Esophagus muscularis mucosa (tissue), 4 donors: ENCODE data around the gene ELAC2. TPM values are rescaled to one million over a fixed set of nuclear protein-coding genes. Genes with fewer than 3 reads are reported as not detected.
A peak's percentile ranks its signal among the peaks of the same experiment; 100 is the strongest.

Experiments used
- DNase-seq: peaks from one replicate; pipeline ENCODE4 v3.0.0-alpha.2; 2017; ENCODE audit errors: extremely low spot score
- H3K27ac ChIP-seq, 4 donors: fragments of 200-600 bp; sonication (generic); replicated peaks in 1 of 4; 1 replicate in 3 of 4; 2 replicates in 1 of 4; pipeline ENCODE4 v1.5.1; 2016 to 2019; ENCODE audit warnings: mild to moderate bottlenecking in 1 of 4
- H3K27me3 ChIP-seq, 4 donors: fragments of 200-600 bp; sonication (generic); one replicate each; pipeline versions ENCODE4 v1.5.1 to v1.6.0; 2016 to 2019
- H3K36me3 ChIP-seq, 4 donors: fragments of 200-600 bp; sonication (generic); one replicate each; pipeline ENCODE4 v1.5.1; 2016 to 2019
- H3K4me1 ChIP-seq, 4 donors: fragments of 200-600 bp; sonication (generic); one replicate each; pipeline ENCODE4 v1.5.1; 2016 to 2019
- H3K4me3 ChIP-seq, 4 donors: fragments of 200-600 bp; sonication (generic); 1 replicate in 2 of 4; 2 replicates in 2 of 4; pipeline ENCODE4 v1.5.1; 2016 to 2019; ENCODE audit warnings: mild to moderate bottlenecking in 4 of 4, moderate library complexity in 1 of 4
- H3K9me3 ChIP-seq, 4 donors: fragments of 200-600 bp; sonication (generic); 1 replicate in 3 of 4; 2 replicates in 1 of 4; pipeline ENCODE4 v1.5.1; 2016 to 2019
- EP300 ChIP-seq: sonication (generic); formaldehyde crosslinking; IDR thresholded peaks from one replicate; pipeline ENCODE4 v1.6.1; 2017; ENCODE audit warnings: antibody characterized with exemption
- POLR2A ChIP-seq: fragments of 450-650 bp; IDR thresholded peaks from one replicate; pipeline ENCODE4 v1.6.1; 2017; ENCODE audit warnings: antibody characterized with exemption, moderate library complexity, mild to moderate bottlenecking, low read depth
- POLR2AphosphoS5 ChIP-seq, 2 donors: sonication (generic); formaldehyde crosslinking; IDR thresholded peaks; one replicate each; pipeline ENCODE4 v1.6.1; 2017; ENCODE audit warnings: antibody characterized with exemption in 2 of 2
- WGBS: methylation state at CpG from one replicate; pipeline ENCODE4 v1.1.5; 2018; 5-methylcytosine and 5-hydroxymethylcytosine counted together
- intact Hi-C: fragments of 100-400 bp; cut with DNase I; formaldehyde crosslinking; loops from one replicate; pipeline ENCODE4 v1.15.1; 2023
- total RNA-seq, 4 donors: library from RNA; depleted of rRNA; stranded (reverse); fragments of >200 nt; gene quantifications; one replicate each; pipeline versions ENCODE4 v1.1.0 to v1.2.1, GENCODE V29; 2016
- TF ChIP-seq, protein P1 (sequence below), 3 experiments: fragments of 200-600 bp in 2 of 3; fragments of 450-650 bp in 1 of 3; sonication (generic) in 2 of 3; IDR thresholded peaks; one replicate each; pipeline ENCODE4 v1.5.1; 2017 to 2019; ENCODE audit warnings: antibody characterized with exemption in 3 of 3, mild to moderate bottlenecking in 2 of 3, moderate library complexity in 1 of 3

Gene ELAC2
- total RNA-seq, 4 donors from 2014 or later = 55.5 to 94.7 (median 90.1) TPM

DNA sequence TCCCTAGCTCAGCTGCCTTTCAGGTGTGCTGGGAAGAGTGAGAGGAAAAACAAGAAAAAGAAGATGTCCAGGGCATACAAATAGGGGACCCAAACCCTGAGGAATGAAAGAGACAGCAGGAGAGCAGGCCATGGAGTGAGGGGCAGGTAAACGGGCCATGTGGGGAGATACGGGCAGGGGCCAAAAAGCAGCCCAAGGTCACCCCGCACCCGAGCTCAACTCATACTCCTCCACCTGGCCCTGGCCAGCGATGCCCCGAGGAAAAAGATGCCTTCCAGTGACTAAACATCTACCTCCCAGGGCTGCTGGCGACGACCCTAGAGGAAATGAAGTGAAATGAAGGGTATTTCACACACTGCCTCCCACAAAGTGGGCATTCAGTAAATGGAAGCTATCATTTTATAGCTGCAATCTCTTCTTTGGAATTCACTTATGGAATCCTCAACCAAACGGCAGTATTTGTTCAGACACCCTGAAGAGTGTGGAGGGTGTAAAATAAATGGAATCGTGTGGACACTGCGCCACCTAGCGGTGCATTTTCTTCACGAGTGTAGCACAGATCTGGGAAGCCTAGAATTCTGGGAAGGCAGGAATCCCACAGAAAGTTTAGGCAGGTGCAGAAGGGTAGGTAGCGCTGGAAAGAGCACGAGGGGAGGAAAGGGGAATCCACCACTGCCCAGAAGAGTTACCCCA is 14.9 kb downstream of the ELAC2 start:
- no peak overlapping the region for H3K27ac ChIP-seq
- peak; percentile 94 for DNase-seq
- no peak overlapping the region for H3K4me3 ChIP-seq
- H3K9me3 ChIP-seq = no peaks in the 10 kb centered on the region
- TF ChIP-seq EP300 (no peak), POLR2AphosphoS5 (IDR thresholded peaks at IDR 0.05) (peak in 1 of 2 donors; percentile 36), POLR2A (no peak)
- TF ChIP-seq, protein P1, sequence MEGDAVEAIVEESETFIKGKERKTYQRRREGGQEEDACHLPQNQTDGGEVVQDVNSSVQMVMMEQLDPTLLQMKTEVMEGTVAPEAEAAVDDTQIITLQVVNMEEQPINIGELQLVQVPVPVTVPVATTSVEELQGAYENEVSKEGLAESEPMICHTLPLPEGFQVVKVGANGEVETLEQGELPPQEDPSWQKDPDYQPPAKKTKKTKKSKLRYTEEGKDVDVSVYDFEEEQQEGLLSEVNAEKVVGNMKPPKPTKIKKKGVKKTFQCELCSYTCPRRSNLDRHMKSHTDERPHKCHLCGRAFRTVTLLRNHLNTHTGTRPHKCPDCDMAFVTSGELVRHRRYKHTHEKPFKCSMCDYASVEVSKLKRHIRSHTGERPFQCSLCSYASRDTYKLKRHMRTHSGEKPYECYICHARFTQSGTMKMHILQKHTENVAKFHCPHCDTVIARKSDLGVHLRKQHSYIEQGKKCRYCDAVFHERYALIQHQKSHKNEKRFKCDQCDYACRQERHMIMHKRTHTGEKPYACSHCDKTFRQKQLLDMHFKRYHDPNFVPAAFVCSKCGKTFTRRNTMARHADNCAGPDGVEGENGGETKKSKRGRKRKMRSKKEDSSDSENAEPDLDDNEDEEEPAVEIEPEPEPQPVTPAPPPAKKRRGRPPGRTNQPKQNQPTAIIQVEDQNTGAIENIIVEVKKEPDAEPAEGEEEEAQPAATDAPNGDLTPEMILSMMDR (IDR thresholded peaks at IDR 0.05) = peak; percentile 79 to 80 (median 80)
- peaks cover 48 to 100% (median 98%) of the 10 kb centered on the region in 4 donors for H3K36me3 ChIP-seq
- H3K4me1 ChIP-seq = peaks cover 3 to 20% (median 13%) of the 10 kb centered on the region in 4 donors
- intact Hi-C loops = loop anchor here (5.0 to 10.0 kb wide), 4 partner anchors 238 to 821 kb away; no protein-coding TSS in a partner anchor
- 33% methylated on average over 15 of the region's 15 CpGs for WGBS
- H3K27me3 ChIP-seq = no peaks in the 10 kb centered on the region

DNA sequence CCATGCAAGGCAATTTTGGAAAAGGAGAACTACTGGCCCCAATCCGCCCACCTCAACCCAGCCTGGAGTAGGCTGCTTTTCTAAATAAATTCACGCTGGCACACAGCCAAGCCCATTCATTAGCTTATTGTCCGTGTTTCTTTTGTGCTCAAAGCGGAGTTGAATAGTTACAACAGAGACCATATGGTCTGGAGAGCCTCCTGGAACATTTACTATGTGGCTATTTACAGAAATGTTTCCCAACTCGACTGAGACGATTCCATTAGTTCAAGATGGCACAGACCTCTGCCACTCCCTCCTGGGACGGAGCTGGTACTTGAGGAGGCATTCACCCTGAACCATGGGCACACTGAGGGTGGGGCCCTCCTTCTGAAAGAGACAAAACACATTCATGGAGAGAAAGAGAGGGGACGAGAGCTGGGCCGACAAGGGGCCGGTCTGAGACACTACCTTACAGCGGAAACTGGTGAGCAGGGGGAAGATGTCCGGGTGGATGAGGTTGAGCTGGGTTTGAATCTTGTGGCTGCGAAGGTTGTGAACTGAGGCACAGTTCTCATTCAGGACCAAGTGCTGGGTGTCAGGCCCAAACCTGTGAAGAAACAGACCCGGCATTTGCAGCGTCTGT is 15.7 kb downstream of the ELAC2 start:
- no peak for TF ChIP-seq POLR2AphosphoS5 (IDR thresholded peaks at IDR 0.05)
- TF ChIP-seq POLR2A = no peak
- Histone ChIP-seq H3K4me1 (peaks cover 3 to 20% (median 13%) of the 10 kb centered on the region in 4 donors), H3K4me3 (no peak overlapping the region), H3K36me3 (peaks cover 50 to 100% (median 98%) of the 10 kb centered on the region in 4 donors), H3K9me3 (no peaks in the 10 kb centered on the region), H3K27me3 (no peaks in the 10 kb centered on the region), H3K27ac (no peak overlapping the region)
- WGBS = 60% methylated on average over 15 of the region's 15 CpGs
- intact Hi-C loops = loop anchor here (5.0 to 10.0 kb wide), 4 partner anchors 237 to 820 kb away; no protein-coding TSS in a partner anchor
- DNase-seq = no peak

DNA sequence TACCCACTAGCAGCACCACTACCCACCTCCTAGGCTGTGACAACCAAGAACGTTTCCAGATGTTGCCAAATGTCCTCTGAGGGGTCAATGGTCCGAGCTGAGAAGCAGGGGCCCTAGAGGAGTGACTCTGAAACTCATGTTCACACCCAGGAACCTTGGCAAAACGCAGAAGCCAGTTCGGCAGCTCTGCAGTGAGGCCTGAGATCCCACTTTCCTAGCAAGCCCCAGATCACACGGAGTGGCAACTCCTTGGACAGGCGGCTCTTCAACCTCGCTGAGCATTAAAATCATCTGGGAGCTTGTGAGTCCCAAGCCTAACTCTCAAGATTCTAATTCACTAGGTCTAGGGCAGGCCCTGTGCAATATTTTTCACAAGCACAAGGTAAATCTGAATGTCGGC is 17.3 kb downstream of the ELAC2 start:
- Histone ChIP-seq H3K4me1 (peaks cover 3 to 20% (median 13%) of the 10 kb centered on the region in 4 donors), H3K36me3 (peaks cover 62 to 100% (median 99%) of the 10 kb centered on the region in 4 donors), H3K27ac (no peak overlapping the region), H3K4me3 (no peak overlapping the region), H3K27me3 (no peaks in the 10 kb centered on the region), H3K9me3 (no peaks in the 10 kb centered on the region)
- no peak for TF ChIP-seq POLR2AphosphoS5 (IDR thresholded peaks at IDR 0.05)
- TF ChIP-seq, protein P1 (IDR thresholded peaks at IDR 0.05) = no peak
- TF ChIP-seq EP300 = no peak
- no peak for TF ChIP-seq POLR2A
- 97% methylated on average over 8 of the region's 8 CpGs for WGBS
- no peak for DNase-seq
- intact Hi-C loops = loop anchor here (5.0 to 10.0 kb wide), 4 partner anchors 236 to 818 kb away; no protein-coding TSS in a partner anchor

DNA sequence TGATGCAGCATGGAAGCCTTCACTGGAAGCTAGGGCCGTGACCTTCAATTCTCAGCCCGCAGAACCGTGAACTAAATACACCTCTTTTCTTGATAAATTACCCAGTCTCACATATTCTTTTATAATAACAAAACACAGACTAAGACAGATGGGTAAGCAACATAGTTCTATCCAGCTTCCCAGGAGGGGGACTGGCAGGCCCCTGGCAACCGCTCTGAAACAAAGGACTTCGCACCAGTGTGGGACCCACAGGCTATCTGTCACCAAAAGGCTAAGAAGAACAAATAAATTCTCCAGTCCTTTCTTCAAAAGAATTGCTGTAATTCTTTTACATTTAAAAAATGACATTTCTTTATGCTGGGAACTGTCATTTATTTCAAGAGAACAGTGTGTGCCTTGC is 19.0 kb downstream of the ELAC2 start:
- Histone ChIP-seq H3K36me3 (peaks cover 70 to 100% (median 99%) of the 10 kb centered on the region in 4 donors), H3K4me1 (peaks cover 3 to 20% (median 13%) of the 10 kb centered on the region in 4 donors), H3K9me3 (no peaks in the 10 kb centered on the region), H3K27me3 (no peaks in the 10 kb centered on the region), H3K4me3 (no peak overlapping the region), H3K27ac (no peak overlapping the region)
- intact Hi-C loops = no loop called here
- WGBS = 85% methylated on average over 5 of the region's 5 CpGs
- TF ChIP-seq, protein P1 (IDR thresholded peaks at IDR 0.05) = no peak
- TF ChIP-seq POLR2AphosphoS5 (IDR thresholded peaks at IDR 0.05) (no peak), EP300 (no peak)
- no peak for DNase-seq

DNA sequence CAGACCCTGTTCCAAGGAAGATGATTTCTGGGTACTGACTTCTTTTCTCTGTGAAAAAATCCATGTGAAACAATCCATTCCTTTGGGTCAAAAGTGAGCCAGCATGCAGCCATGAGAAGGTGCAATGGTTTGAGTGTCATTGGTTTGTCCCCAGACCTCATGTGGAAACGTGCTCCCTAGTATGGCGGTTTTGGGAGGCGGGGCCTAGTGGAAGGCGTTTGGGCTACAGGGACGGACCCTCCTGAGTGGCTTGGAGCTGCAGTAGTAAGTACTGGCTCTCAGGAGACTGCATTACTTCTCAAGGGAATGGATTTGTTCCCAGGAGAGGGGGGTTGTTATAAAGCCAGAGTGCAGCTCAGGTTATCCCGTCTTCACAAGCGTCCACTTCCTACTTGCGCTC is 19.4 kb downstream of the ELAC2 start:
- DNase-seq = no peak
- intact Hi-C loops = no loop called here
- no peak overlapping the region for H3K27ac ChIP-seq
- H3K4me1 ChIP-seq = peaks cover 3 to 19% (median 13%) of the 10 kb centered on the region in 4 donors
- TF ChIP-seq EP300 = no peak
- no peak for TF ChIP-seq POLR2A
- no peaks in the 10 kb centered on the region for H3K9me3 ChIP-seq
- H3K27me3 ChIP-seq = no peaks in the 10 kb centered on the region
- no peak overlapping the region for H3K4me3 ChIP-seq
- 81% methylated on average over 6 of the region's 8 CpGs for WGBS
- peaks cover 70 to 100% (median 99%) of the 10 kb centered on the region in 4 donors for H3K36me3 ChIP-seq
